Activated CD4-positive, alpha-beta T cell treated with anti-CD3 and anti-CD28 coated beads for 36 hours (primary cell): ENCODE data around the gene PPP2R3C. TPM values are rescaled to one million over a fixed set of nuclear protein-coding genes. Genes with fewer than 3 reads are reported as not detected.

Experiments
- ATAC-seq: fragments of 200-7000 bp; cut with Tn5 transposase; one replicate; pipeline ENCODE4 v1.10.0; 2021; ENCODE audit warnings: mild to moderate bottlenecking, moderate library complexity
- CTCF ChIA-PET: fragments of 350-600 bp; sonication (Branson Sonifier 250); formaldehyde crosslinking; loops from one replicate; lab custom pipeline; 2021; ENCODE audit warnings: antibody characterized with exemption; lab: Charles Lee
- POLR2A ChIA-PET: fragments of 350-600 bp; sonication (Branson Sonifier 250); formaldehyde crosslinking; loops from one replicate; lab custom pipeline; 2021; ENCODE audit warnings: antibody characterized with exemption, inconsistent platforms; lab: Charles Lee
- DNase-seq: peaks from one replicate; pipeline ENCODE4 v3.0.0-alpha.2; 2020
- H3K27ac Mint-ChIP-seq: one replicate; pipeline ENCODE4 v1.8.0; 2021; ENCODE audit warnings: mixed read lengths
- H3K27me3 Mint-ChIP-seq: one replicate; pipeline ENCODE4 v1.8.0; 2021; ENCODE audit warnings: mixed read lengths
- H3K36me3 Mint-ChIP-seq: one replicate; pipeline ENCODE4 v1.8.0; 2021; ENCODE audit warnings: low read depth, mixed read lengths
- H3K4me1 Mint-ChIP-seq: one replicate; pipeline ENCODE4 v1.8.0; 2021; ENCODE audit warnings: mixed read lengths
- H3K4me3 Mint-ChIP-seq: one replicate; pipeline ENCODE4 v1.8.0; 2021; ENCODE audit warnings: mild to moderate bottlenecking, moderate library complexity, mixed read lengths
- H3K9me3 Mint-ChIP-seq: one replicate; pipeline ENCODE4 v1.8.0; 2021; ENCODE audit warnings: low read depth, mixed read lengths
- intact Hi-C, 2 experiments: fragments of 100-400 bp; cut with DNase I in 1 of 2; cut with micrococcal nuclease in 1 of 2; formaldehyde crosslinking; loops; one replicate each; pipeline versions ENCODE4 v1.14.2 to v1.15.1; 2022 to 2024; cut with DNase I, micrococcal nuclease
- total RNA-seq, 2 experiments: library from RNA; stranded (reverse); gene quantifications; one replicate each; pipeline ENCODE4 v1.2.3, GENCODE V29; 2021

The PPP2R3C gene
- total RNA-seq, 2 experiments from 2014 or later, result 43.8 to 53.5 TPM

DNA sequence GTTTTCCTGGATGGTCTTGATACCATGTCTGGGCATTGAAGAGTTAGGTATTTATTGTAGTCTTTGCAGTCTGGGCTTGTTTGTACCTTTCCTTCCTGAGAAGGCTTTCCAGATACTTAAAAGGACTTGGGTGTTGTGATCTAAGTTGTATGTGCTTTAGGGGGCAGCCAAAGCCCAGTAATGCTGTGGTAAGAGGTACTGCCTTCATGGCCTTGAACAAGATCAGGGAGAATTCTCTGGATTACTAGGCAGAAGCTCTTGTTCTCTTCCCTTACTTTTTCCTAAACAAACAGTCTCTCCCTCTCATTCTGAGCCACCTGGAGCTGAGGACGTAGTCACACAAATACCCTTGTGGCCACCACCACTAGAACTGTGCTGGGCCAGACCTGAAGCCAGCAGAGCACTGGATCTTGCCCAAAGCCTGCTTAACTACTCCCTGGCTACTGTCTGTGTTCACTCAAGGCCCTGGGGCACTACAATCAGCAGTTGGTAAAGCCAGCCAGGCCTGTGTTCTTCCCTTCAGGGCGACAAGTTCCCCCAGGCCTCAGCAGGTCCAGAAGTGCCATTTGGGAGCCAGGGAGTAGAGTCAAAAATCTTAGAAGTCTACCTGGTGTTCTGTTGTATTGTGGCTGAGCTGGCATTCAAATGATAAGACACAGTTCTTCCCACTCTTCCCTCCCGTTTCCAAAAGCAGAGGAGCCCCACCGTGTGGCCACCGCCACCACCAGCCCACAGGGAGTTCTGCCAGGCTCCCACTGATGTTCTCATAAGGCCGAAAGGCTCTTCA, 11.9 kb upstream of the PPP2R3C start:
- intact Hi-C loops, result no loop called here
- Mint-ChIP-seq H3K36me3 (peaks cover 30% of the 10 kb centered on the region), H3K4me1 (peaks cover 20% of the 10 kb centered on the region), H3K27me3 (no peaks in the 10 kb centered on the region), H3K27ac (peak overlapping the region; percentile 1), H3K9me3 (no peaks in the 10 kb centered on the region), H3K4me3 (no peak overlapping the region)
- ATAC-seq (no peak), DNase-seq (no peak)
- CTCF ChIA-PET, result interaction anchor here (0.6 to 16.5 kb wide), 5 partner anchors 9 to 282 kb away, joined by 3 to 260 read pairs (median 3); partner anchors contain the start of gene PRORP
- POLR2A ChIA-PET, result interaction anchor here (0.6 to 0.8 kb wide), 2 partner anchors 283 to 653 kb away, joined by 3 to 4 read pairs; no protein-coding TSS in a partner anchor

DNA sequence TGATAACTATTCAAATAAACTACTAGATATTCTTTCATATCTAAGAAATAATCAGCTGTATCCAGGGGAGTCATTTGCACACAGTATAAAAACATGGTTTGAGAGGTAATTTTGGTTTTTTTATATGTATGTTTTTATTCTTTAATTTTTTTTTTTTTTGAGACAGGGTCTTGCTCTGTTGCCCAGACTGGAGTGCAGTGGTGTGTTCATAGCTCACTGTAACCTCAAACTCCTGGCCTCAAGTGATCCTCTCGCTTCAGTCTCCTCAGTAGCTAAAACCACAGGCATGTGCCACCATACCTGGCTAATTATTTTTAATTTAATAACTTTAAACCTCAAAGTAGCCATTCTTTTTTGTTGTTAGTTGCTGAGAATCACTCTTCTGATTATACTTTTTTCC, 2.3 kb upstream of the PPP2R3C start:
- CTCF ChIA-PET, result interaction anchor here (0.7 to 2.1 kb wide), 5 partner anchors 16 to 298 kb away, joined by 3 to 6 read pairs (median 4); partner anchors contain the start of gene SRP54
- intact Hi-C loops, result loop anchor here (1.0 to 5.0 kb wide), 5 partner anchors 35 to 703 kb away; partner anchors contain the start of genes BRMS1L (in 1 of the 2), EAPP (in 1 of the 2) and RALGAPA1 (in 1 of the 2)
- H3K4me1 Mint-ChIP-seq, result peaks cover 66% of the 10 kb centered on the region
- H3K36me3 Mint-ChIP-seq, result peaks cover 37% of the 10 kb centered on the region
- POLR2A ChIA-PET, result interaction anchor here (0.6 to 4.3 kb wide), 7 partner anchors 55 to 295 kb away, joined by 3 to 23 read pairs (median 3); partner anchors contain the start of genes FAM177A1 and NFKBIA
- H3K9me3 Mint-ChIP-seq, result no peaks in the 10 kb centered on the region
- peak overlapping the region; percentile 87 for H3K4me3 Mint-ChIP-seq
- no peak for DNase-seq
- H3K27me3 Mint-ChIP-seq, result no peaks in the 10 kb centered on the region
- ATAC-seq, result no peak
- H3K27ac Mint-ChIP-seq, result no peak overlapping the region

DNA sequence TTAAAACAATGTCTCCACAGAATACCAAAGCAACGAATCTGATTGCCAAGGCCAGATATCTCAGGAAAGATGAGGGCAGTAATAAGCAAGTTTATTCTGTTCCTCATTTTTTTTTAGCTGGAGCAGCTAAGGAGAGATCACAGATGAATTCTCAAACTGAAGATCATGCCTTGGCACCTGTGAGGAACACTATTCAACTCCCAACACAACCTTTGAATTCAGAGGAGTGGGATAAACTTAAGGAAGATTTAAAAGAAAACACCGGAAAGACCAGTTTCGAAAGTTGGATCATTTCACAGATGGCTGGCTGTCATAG, 1.6 kb upstream of the PPP2R3C start:
- Mint-ChIP-seq H3K9me3 (no peaks in the 10 kb centered on the region), H3K36me3 (peaks cover 33% of the 10 kb centered on the region), H3K4me3 (peak overlapping the region; percentile 87), H3K4me1 (peaks cover 66% of the 10 kb centered on the region), H3K27me3 (no peaks in the 10 kb centered on the region), H3K27ac (peak overlapping the region; percentile 99)
- no peak for ATAC-seq
- ChIA-PET CTCF (interaction anchor here (1.0 to 2.1 kb wide), 5 partner anchors 10 to 299 kb away, joined by 3 to 6 read pairs (median 4); partner anchors contain the start of gene SRP54), POLR2A (interaction anchor here (0.6 to 4.3 kb wide), 8 partner anchors 20 to 294 kb away, joined by 3 to 23 read pairs (median 6); partner anchors contain the start of genes FAM177A1 and NFKBIA)
- intact Hi-C loops, result loop anchor here (2.0 to 5.0 kb wide), 6 partner anchors 77 to 704 kb away; partner anchors contain the start of genes BRMS1L (in 1 of the 2), EAPP (in 1 of the 2), FAM177A1 (in 1 of the 2) and RALGAPA1 (in 1 of the 2)
- no peak for DNase-seq

DNA sequence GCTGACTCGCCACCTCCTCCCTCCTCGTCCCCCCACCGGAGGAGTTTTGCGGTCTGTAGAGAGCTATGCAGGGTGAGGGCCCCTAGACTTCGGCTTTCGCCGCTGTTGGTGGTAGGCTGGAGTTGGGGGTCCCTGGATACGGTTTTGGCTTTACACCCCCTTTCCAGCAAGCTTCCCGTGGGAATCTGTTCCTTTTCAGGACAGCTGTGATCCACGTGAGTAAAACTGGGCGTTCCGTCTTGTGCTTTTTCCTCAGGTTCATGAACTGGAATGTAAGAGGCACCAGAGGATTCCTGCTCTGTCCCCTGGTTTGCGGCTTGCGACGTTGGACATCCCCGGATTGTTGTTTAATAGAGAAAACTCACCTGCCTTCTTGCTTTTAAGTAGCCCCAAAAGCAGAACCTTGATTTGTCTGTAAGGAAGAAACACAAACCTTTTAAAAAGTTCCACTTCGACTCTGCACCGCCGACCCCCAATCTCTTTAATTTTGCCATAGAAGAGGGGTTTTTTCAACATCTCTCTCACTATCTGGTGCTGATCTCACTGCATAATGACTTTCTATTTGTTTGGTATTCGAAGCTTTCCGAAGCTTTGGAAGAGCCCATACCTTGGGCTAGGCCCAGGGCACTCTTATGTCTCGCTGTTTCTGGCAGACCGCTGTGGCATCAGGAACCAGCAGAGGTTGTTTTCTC, 1.1 kb upstream of the PPP2R3C start:
- H3K36me3 Mint-ChIP-seq, result peaks cover 32% of the 10 kb centered on the region
- no peaks in the 10 kb centered on the region for H3K9me3 Mint-ChIP-seq
- H3K27me3 Mint-ChIP-seq, result no peaks in the 10 kb centered on the region
- ATAC-seq (no peak), DNase-seq (peak; percentile 25)
- peaks cover 65% of the 10 kb centered on the region for H3K4me1 Mint-ChIP-seq
- peak overlapping the region; percentile 99 for H3K27ac Mint-ChIP-seq
- H3K4me3 Mint-ChIP-seq, result peak overlapping the region; percentile 87
- ChIA-PET CTCF (interaction anchor here (0.6 to 2.1 kb wide), 8 partner anchors 11 to 299 kb away, joined by 3 to 7 read pairs (median 4); partner anchors contain the start of gene SRP54), POLR2A (interaction anchor here (0.6 to 4.3 kb wide), 7 partner anchors 20 to 294 kb away, joined by 3 to 23 read pairs (median 5); partner anchors contain the start of genes FAM177A1, NFKBIA and SRP54)
- intact Hi-C loops, result loop anchor here (1.0 to 5.0 kb wide), 15 partner anchors 76 to 704 kb away; partner anchors contain the start of genes BRMS1L (in 2 of the 2), FAM177A1 (in 2 of the 2), NFKBIA (in 2 of the 2) and PSMA6 (in 2 of the 2)

DNA sequence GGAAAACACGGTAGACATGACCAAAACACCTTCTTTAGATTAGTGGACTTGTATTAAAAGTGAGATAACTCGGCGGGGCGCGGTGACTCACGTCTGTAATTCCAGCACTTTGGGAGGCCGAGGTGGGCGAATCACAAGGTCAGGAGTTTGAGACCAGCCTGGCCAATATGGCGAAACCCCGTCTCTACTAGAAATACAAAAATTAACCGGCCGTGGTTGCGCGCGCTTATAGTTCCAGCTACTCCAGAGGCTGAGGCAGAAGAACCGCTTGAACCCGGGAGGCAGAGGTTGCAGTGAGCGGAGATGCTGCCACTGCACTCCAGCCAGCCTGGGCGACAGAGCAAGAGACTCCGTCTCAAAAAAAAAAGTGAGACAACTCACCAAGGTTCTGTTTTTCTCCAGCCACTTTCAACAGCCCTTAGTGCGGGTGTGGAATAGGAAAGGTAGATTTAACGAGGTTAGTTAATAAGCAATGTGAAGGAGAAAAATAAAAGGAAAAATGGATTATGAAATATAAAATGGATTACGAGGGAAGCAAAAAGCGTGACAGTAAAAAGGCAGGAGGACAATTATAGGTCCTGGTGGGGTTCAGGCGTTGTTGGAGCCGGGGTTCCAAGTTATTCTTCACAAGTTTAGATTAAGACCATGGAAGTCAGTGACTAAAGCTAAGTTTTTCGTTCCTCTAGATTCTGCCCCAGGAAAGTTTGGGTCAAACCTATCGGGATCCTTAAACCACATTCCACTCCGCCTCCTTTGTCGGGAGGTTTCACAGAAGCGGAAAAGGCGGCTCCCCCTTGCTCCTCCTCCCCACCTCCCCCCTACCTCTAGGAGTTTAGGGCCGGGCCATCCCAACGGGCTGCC, 534 bp downstream of the PPP2R3C start:
- ATAC-seq (no peak), DNase-seq (peak; percentile 43)

DNA sequence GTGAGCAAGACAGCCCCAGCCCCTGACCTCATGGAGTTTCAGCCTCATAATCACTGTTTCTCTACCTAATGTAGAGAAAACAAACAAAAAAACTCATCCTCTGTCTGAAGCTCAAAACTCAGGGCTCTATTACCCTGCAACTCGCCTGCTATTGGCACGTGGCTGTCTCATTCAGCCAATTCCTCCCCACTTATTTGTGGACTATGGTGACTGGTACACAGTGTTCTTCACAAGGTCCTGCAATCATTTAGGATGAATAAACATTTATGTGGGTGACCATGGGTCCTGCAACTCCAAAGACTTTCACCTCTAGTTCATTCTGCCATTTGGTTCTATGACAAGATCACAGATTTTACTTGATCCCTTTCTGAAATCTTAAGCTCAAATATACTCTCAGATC, 4.7 kb downstream of the PPP2R3C start:
- intact Hi-C loops, result no loop called here
- Mint-ChIP-seq H3K9me3 (no peaks in the 10 kb centered on the region), H3K4me1 (peaks cover 31% of the 10 kb centered on the region), H3K4me3 (no peak overlapping the region), H3K36me3 (peaks cover 50% of the 10 kb centered on the region), H3K27ac (no peak overlapping the region), H3K27me3 (no peaks in the 10 kb centered on the region)
- DNase-seq (no peak), ATAC-seq (no peak)
- ChIA-PET CTCF (interaction anchor here (1.2 to 1.9 kb wide), 2 partner anchors 10 to 14 kb away, joined by 4 to 5 read pairs; no protein-coding TSS in a partner anchor), POLR2A (interaction anchor here (0.7 kb wide), 1 partner anchor 14 kb away, joined by 3 read pairs; no protein-coding TSS in a partner anchor)

More for the DNA sequence above, 534 bp downstream of the PPP2R3C start:
- ChIA-PET POLR2A (interaction anchor here (0.7 to 4.3 kb wide), 5 partner anchors 75 to 295 kb away, joined by 3 to 23 read pairs (median 3); partner anchors contain the start of genes FAM177A1, NFKBIA and SRP54), CTCF (interaction anchor here (0.6 to 2.0 kb wide), 5 partner anchors 19 to 301 kb away, joined by 3 to 7 read pairs (median 3); partner anchors contain the start of gene SRP54)
- Mint-ChIP-seq H3K4me1 (peaks cover 59% of the 10 kb centered on the region), H3K4me3 (peak overlapping the region; percentile 87), H3K36me3 (peaks cover 36% of the 10 kb centered on the region), H3K27ac (peak overlapping the region; percentile 99), H3K9me3 (no peaks in the 10 kb centered on the region), H3K27me3 (no peaks in the 10 kb centered on the region)
- intact Hi-C loops, result loop anchor here (2.0 to 5.0 kb wide), 5 partner anchors 190 to 706 kb away; partner anchors contain the start of genes BRMS1L (in 1 of the 2), EAPP (in 1 of the 2) and RALGAPA1 (in 1 of the 2)

DNA sequence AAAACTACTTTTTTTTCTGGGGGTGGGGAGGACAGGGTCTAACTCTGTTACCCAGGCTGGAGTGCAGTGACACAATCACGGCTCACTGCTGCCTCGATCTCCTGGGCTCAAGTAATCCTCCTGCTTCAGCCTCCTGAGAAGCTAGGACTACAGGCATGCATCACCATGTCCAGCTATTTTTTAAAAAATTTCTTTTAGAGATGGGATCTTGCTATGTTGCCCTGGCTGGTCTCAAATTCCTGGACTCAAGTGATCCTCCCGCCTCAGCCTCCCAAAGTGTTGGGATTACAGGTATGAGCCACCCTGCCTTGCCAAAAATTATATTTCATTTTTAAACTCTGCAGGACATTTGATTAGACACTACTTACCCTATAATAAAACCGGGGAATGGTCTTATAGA, 5.5 kb downstream of the PPP2R3C start:
- intact Hi-C loops, result no loop called here
- no peaks in the 10 kb centered on the region for H3K27me3 Mint-ChIP-seq
- DNase-seq (no peak), ATAC-seq (no peak)
- H3K9me3 Mint-ChIP-seq, result no peaks in the 10 kb centered on the region
- H3K27ac Mint-ChIP-seq, result no peak overlapping the region
- ChIA-PET CTCF (interaction anchor here (0.8 to 1.9 kb wide), 2 partner anchors 13 to 176 kb away, joined by 3 to 5 read pairs; no protein-coding TSS in a partner anchor), POLR2A (no interaction called here)
- no peak overlapping the region for H3K4me3 Mint-ChIP-seq
- H3K36me3 Mint-ChIP-seq, result peaks cover 55% of the 10 kb centered on the region
- H3K4me1 Mint-ChIP-seq, result peaks cover 31% of the 10 kb centered on the region

DNA sequence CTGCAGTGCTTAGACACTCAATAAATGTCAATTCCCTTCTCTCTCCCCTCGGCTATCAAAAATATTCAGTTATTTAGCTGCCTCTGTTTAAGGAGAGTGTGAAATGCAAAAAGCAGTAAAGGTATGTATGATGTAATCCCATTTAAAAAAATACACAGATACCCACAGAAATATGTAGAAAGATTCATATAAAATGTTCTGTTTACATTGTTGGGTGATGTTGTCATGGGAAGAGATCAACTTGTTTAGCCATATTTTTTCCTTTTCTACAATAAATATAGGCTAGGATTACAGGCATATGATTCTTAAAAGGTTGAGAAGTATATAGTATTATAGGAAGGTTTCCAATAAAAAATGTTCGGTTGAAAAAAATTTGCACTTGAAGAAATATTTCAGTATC, 7.8 kb downstream of the PPP2R3C start:
- ChIA-PET POLR2A (no interaction called here), CTCF (interaction anchor here (0.7 kb wide), 1 partner anchor 25 kb away, joined by 3 read pairs; no protein-coding TSS in a partner anchor)
- H3K27ac Mint-ChIP-seq, result no peak overlapping the region
- H3K4me1 Mint-ChIP-seq, result peaks cover 17% of the 10 kb centered on the region
- no peaks in the 10 kb centered on the region for H3K9me3 Mint-ChIP-seq
- no peak overlapping the region for H3K4me3 Mint-ChIP-seq
- no peaks in the 10 kb centered on the region for H3K27me3 Mint-ChIP-seq
- H3K36me3 Mint-ChIP-seq, result peaks cover 58% of the 10 kb centered on the region
- DNase-seq (no peak), ATAC-seq (no peak)
- intact Hi-C loops, result no loop called here

DNA sequence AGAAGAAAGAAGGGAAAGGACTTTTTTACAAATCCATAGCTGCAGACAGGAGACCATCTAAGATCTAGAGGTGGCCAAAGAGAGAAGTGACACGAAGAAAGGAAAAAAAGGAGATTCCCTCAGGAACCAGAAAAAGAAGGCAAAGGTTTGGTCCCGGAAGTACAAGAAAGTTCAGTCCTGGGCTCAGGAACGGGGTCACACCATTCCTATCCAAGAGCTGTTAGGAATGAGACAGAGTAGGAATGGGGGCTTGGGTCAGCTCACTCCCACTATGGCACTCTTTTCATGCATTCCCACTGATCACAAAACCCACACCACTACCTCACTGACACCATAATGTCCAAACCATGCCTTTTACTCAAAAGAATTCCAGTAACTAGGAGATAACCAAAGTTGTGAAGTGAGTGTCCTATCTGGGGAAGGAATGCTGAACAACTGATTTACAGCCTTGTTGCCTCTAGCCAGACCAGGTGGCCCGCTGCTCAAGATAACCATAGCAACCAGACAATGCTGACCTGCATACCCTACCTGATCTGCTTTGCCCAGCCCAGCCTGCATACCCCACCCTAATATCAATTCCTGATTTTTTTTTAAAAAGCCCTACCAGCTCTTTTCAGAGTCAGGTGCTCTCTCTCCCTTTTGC, 8.4 kb downstream of the PPP2R3C start:
- DNase-seq (no peak), ATAC-seq (no peak)
- ChIA-PET POLR2A (no interaction called here), CTCF (interaction anchor here (0.6 to 1.0 kb wide), 3 partner anchors 10 to 393 kb away, joined by 3 to 4 read pairs (median 4); no protein-coding TSS in a partner anchor)
- no peaks in the 10 kb centered on the region for H3K9me3 Mint-ChIP-seq
- H3K4me1 Mint-ChIP-seq, result peaks cover 13% of the 10 kb centered on the region
- intact Hi-C loops, result no loop called here
- H3K27ac Mint-ChIP-seq, result no peak overlapping the region
- peaks cover 58% of the 10 kb centered on the region for H3K36me3 Mint-ChIP-seq
- no peak overlapping the region for H3K4me3 Mint-ChIP-seq
- H3K27me3 Mint-ChIP-seq, result no peaks in the 10 kb centered on the region
